Activated gamma-delta T cell (primary cell): ENCODE measurements around the gene AQP5.
"Not testable (repeated sequence)": the region's sequence is repeated elsewhere in the genome, so short reads cannot be mapped to it uniquely, and the experiment has no call there.

Experiments used
- DNase-seq: peaks from one replicate; lab custom pipeline; 2025; lab: John Stamatoyannopoulos, UW

AQP5 gene

GRCh38 chr12:49980501-49981349, 19.1 kb downstream of the AQP5 start:
- no peak for DNase-seq

- no peak for DNase-seq
Measured at GRCh38 chr12:49982246-49983087, 20.8 kb downstream of the AQP5 start.

GRCh38 chr12:49983892-49984291, 22.2 kb downstream of the AQP5 start:
- no peak for DNase-seq

- no peak for DNase-seq
Measured at GRCh38 chr12:49984476-49985359, 23.0 kb downstream of the AQP5 start.

GRCh38 chr12:49985981-49986380, 24.3 kb downstream of the AQP5 start:
- DNase-seq = no peak

- not testable (repeated sequence) for DNase-seq
Measured at GRCh38 chr12:49986476-49986875, 24.8 kb downstream of the AQP5 start.

- DNase-seq = no peak
Measured at GRCh38 chr12:49987625-49988303, 26.1 kb downstream of the AQP5 start.

GRCh38 chr12:49989400-49989799, 27.7 kb downstream of the AQP5 start:
- DNase-seq = not testable (repeated sequence)

GRCh38 chr12:49990273-49990672, 28.6 kb downstream of the AQP5 start:
- DNase-seq = no peak

GRCh38 chr12:49998453-49998852, 36.8 kb downstream of the AQP5 start:
- no peak for DNase-seq

- DNase-seq = no peak
Measured at GRCh38 chr12:50003595-50003994, 41.9 kb downstream of the AQP5 start.

- DNase-seq = no peak
Measured at GRCh38 chr12:50004696-50005095, 43.0 kb downstream of the AQP5 start.

GRCh38 chr12:50005175-50005574, 43.5 kb downstream of the AQP5 start:
- no peak for DNase-seq

- DNase-seq = no peak
Measured at GRCh38 chr12:50006280-50006679, 44.6 kb downstream of the AQP5 start.

GRCh38 chr12:50006754-50007442, 45.2 kb downstream of the AQP5 start:
- DNase-seq = no peak

- DNase-seq = no peak
Measured at GRCh38 chr12:50013361-50014147, 51.9 kb downstream of the AQP5 start.

GRCh38 chr12:50014342-50014741, 52.7 kb downstream of the AQP5 start:
- no peak for DNase-seq
